HCT116 (cell line): Measurements from ENCODE around the gene IFIT1. TPM values are rescaled to one million over a fixed set of nuclear protein-coding genes. Genes with fewer than 3 reads are reported as not detected.

Experiments
- ATAC-seq: fragments of 200-7000 bp; cut with Tn5 transposase; 2 replicates; pipeline ENCODE4 v1.9.1; 2020; ENCODE audit warnings: mild to moderate bottlenecking, moderate library complexity
- BruUV-seq: library from RNA; stranded (reverse); fragments of 400-500 nt; replicated peaks from 2 replicates; lab custom pipeline; 2021; lab: Mats Ljungman, UMichigan
- CTCF ChIA-PET: fragments of 300-600 bp; sonication (Branson Sonifier 250); formaldehyde crosslinking; loops from one replicate; lab custom pipeline; 2021; ENCODE audit warnings: antibody characterized with exemption; lab: Charles Lee
- POLR2A ChIA-PET: fragments of 300-600, 350-600 bp; sonication (Branson Sonifier 250); formaldehyde crosslinking; loops from one replicate; lab custom pipeline; 2021; ENCODE audit warnings: antibody characterized with exemption; lab: Charles Lee
- RAD21 ChIA-PET, 2 experiments: fragments of 300-600 bp; sonication (Branson Sonifier 250); formaldehyde crosslinking; loops; one replicate each; lab custom pipeline; 2023; ENCODE audit warnings: low total read pairs in 2 of 2; ENCODE audit not compliant: uncharacterized antibody in 2 of 2, unreplicated experiment in 2 of 2, low non-redundant PET in 1 of 2; lab: Charles Lee
- DNase-seq: peaks from one replicate; pipeline ENCODE4 v3.0.0-alpha.2; 2010; ENCODE audit warnings: low read depth, low spot score
- H2AFZ ChIP-seq: fragments of 200-600 bp; shearing (Covaris generic), sonication (generic); 2 replicates; pipeline ENCODE4 v1.6.1; 2017; ENCODE audit warnings: low read depth, mixed run types, mixed read lengths, antibody characterized with exemption, low read length; ENCODE audit not compliant: poor library complexity, severe bottlenecking
- H3K27ac ChIP-seq: 2 replicates; pipeline ENCODE4 v1.5.1; 2012; ENCODE audit warnings: low read depth, low read length
- H3K27me3 ChIP-seq: fragments of 200-600 bp; sonication (generic); 2 replicates; pipeline ENCODE4 v1.6.1; 2016; ENCODE audit warnings: mixed run types, low read length, mixed read lengths; ENCODE audit not compliant: insufficient read depth
- H3K36me3 ChIP-seq, 2 experiments: fragments of 200-500 bp in 1 of 2; fragments of 200-600 bp in 1 of 2; sonication (Bioruptor generic) in 1 of 2; sonication (generic) in 1 of 2; 2 replicates each; pipeline versions ENCODE4 v1.5.1 to v1.6.1; 2014 to 2016; ENCODE audit warnings: low read length in 2 of 2, inconsistent platforms in 1 of 2, mixed read lengths in 1 of 2, mixed run types in 1 of 2; ENCODE audit not compliant: insufficient read depth in 2 of 2, control insufficient read depth in 1 of 2
- H3K4me1 ChIP-seq, 2 experiments: fragments of 200-600 bp in 1 of 2; sonication (generic) in 1 of 2; 2 replicates each; pipeline versions ENCODE4 v1.5.1 to v1.6.1; 2012 to 2017; ENCODE audit warnings: low read length in 2 of 2, inconsistent platforms in 1 of 2, mild to moderate bottlenecking in 1 of 2, mixed read lengths in 1 of 2, mixed run types in 1 of 2, moderate library complexity in 1 of 2; ENCODE audit not compliant: insufficient read depth in 2 of 2, control insufficient read depth in 1 of 2
- H3K4me2 ChIP-seq: fragments of 200-600 bp; sonication (generic); 2 replicates; pipeline ENCODE4 v1.6.1; 2017; ENCODE audit warnings: mixed run types, low read length, mixed read lengths
- H3K4me3 ChIP-seq, 2 experiments: fragments of 200-600 bp in 1 of 2; sonication (generic) in 1 of 2; replicated peaks in 1 of 2; 2 replicates each; pipeline ENCODE4 v1.5.1; 2011 to 2016; ENCODE audit warnings: low read length in 2 of 2, control low read depth in 1 of 2, low read depth in 1 of 2, mild to moderate bottlenecking in 1 of 2, mixed read lengths in 1 of 2, mixed run types in 1 of 2
- H3K79me2 ChIP-seq: fragments of 200-600 bp; sonication (generic); 2 replicates; pipeline ENCODE4 v1.6.1; 2017; ENCODE audit warnings: mild to moderate bottlenecking, mixed run types, low read length, moderate library complexity, mixed read lengths; ENCODE audit not compliant: insufficient read depth
- H3K9ac ChIP-seq: fragments of 200-600 bp; sonication (generic); 2 replicates; pipeline ENCODE4 v1.6.1; 2016; ENCODE audit warnings: low read length, mixed read lengths
- H3K9me2 ChIP-seq: fragments of 200-600 bp; sonication (generic), shearing (Covaris generic); 2 replicates; pipeline ENCODE4 v1.6.1; 2017; ENCODE audit warnings: mixed run types, mild to moderate bottlenecking, moderate library complexity; ENCODE audit not compliant: insufficient read depth
- H3K9me3 ChIP-seq, 2 experiments: fragments of 200-500 bp in 1 of 2; fragments of 200-600 bp in 1 of 2; sonication (Bioruptor generic) in 1 of 2; sonication (generic) in 1 of 2; 2 replicates each; pipeline ENCODE4 v1.6.1; 2014 to 2017; ENCODE audit warnings: low read length in 2 of 2, mixed read lengths in 2 of 2, inconsistent platforms in 1 of 2, low read depth in 1 of 2, mild to moderate bottlenecking in 1 of 2, mixed run types in 1 of 2, moderate library complexity in 1 of 2; ENCODE audit not compliant: control insufficient read depth in 1 of 2, insufficient read depth in 1 of 2
- H4K20me1 ChIP-seq: fragments of 200-600 bp; sonication (generic), shearing (Covaris generic); 2 replicates; pipeline ENCODE4 v1.6.1; 2017; ENCODE audit warnings: mixed run types, mild to moderate bottlenecking, moderate library complexity; ENCODE audit not compliant: insufficient read depth
- CBX3 ChIP-seq: IDR thresholded peaks from 2 replicates; pipeline ENCODE4 v1.6.1; 2012; ENCODE audit warnings: low read depth
- CEBPB ChIP-seq: IDR thresholded peaks from 2 replicates; pipeline ENCODE4 v1.6.1; 2012; ENCODE audit warnings: low read depth
- EGR1 ChIP-seq: IDR thresholded peaks from 2 replicates; pipeline ENCODE4 v1.6.1; 2012; ENCODE audit warnings: low read depth
- ELF1 ChIP-seq: IDR thresholded peaks from 2 replicates; pipeline ENCODE4 v1.6.1; 2012; ENCODE audit warnings: low read depth, borderline replicate concordance
- JUND ChIP-seq: IDR thresholded peaks from 2 replicates; pipeline ENCODE4 v1.6.1; 2012
- POLR2AphosphoS5 ChIP-seq: IDR thresholded peaks from 2 replicates; pipeline ENCODE4 v1.6.1; 2011; ENCODE audit warnings: mild to moderate bottlenecking, low read depth, low read length, moderate library complexity
- TCF7L2 ChIP-seq: IDR thresholded peaks from 2 replicates; pipeline ENCODE4 v1.7.0; 2011; ENCODE audit warnings: borderline replicate concordance, inconsistent platforms; ENCODE audit not compliant: insufficient read depth, insufficient read length; ENCODE audit errors: extremely low read depth
- YY1 ChIP-seq: IDR thresholded peaks from 2 replicates; pipeline ENCODE4 v1.6.1; 2011; ENCODE audit warnings: low read length, low read depth, moderate library complexity, mild to moderate bottlenecking; ENCODE audit not compliant: insufficient replicate concordance; ENCODE audit errors: extremely low read depth
- ZFX ChIP-seq: fragments of 450-650 bp; IDR thresholded peaks from 2 replicates; pipeline ENCODE4 v1.6.1; 2017
- intact Hi-C: fragments of 100-400 bp; cut with micrococcal nuclease; formaldehyde crosslinking; loops from 2 replicates; pipeline ENCODE4 v1.10.0; 2022
- total RNA-seq: library from RNA; stranded (reverse); gene quantifications from one replicate; pipeline ENCODE4 v1.2.1, GENCODE V29; 2021; ENCODE audit not compliant: unreplicated experiment

IFIT1 gene
- total RNA-seq, 1 experiment from 2014 or later: 3.6 TPM

- TF ChIP-seq TCF7L2 (no peak), JUND (no peak), ELF1 (no peak), POLR2AphosphoS5 (no peak)
These were observed 46.9 kb upstream of the IFIT1 start (continued) for GRCh38 chr10:89345367-89346000.

GRCh38 chr10:89346405-89347254, 45.8 kb upstream of the IFIT1 start:
- ChIA-PET RAD21 (no interaction called here), CTCF (interaction anchor here (1.2 kb wide), 1 partner anchor 23 kb away, joined by 3 read pairs; no protein-coding TSS in a partner anchor), POLR2A (no interaction called here)
- no peak overlapping the region for H3K9ac ChIP-seq
- no peak overlapping the region for H3K4me2 ChIP-seq
- H3K4me1 ChIP-seq: peaks cover 8 to 9% of the 10 kb centered on the region in 2 experiments
- ATAC-seq: no peak
- no peaks in the 10 kb centered on the region for H3K9me3 ChIP-seq
- BruUV-seq: no TSS peak
- intact Hi-C loops: no loop called here
- no peaks in the 10 kb centered on the region for H3K9me2 ChIP-seq
- no peaks in the 10 kb centered on the region for H4K20me1 ChIP-seq
- H3K27ac ChIP-seq: no peak overlapping the region
- H3K4me3 ChIP-seq: no peak overlapping the region
- no peak for DNase-seq
- 0 out of 2 replicates have a peak, but pooled peaks have one; percentile 8 for TF ChIP-seq CBX3
- peak; percentile 91 for TF ChIP-seq CEBPB
- TF ChIP-seq YY1: no peak
- no peak for TF ChIP-seq ZFX
- no peak for TF ChIP-seq EGR1
- no peaks in the 10 kb centered on the region for H3K79me2 ChIP-seq
- H2AFZ ChIP-seq: no peak overlapping the region
- no peaks in the 10 kb centered on the region for H3K36me3 ChIP-seq
- H3K27me3 ChIP-seq: no peaks in the 10 kb centered on the region
